Lower leg skin (tissue), 3 donors: ENCODE measurements around the gene ZNF442.
"Not testable (repeated sequence)": the region's sequence is repeated elsewhere in the genome, so short reads cannot be mapped to it uniquely, and the experiment has no call there.

Experiments used
- POLR2A ChIP-seq, 2 donors: fragments of 450-650 bp; IDR thresholded peaks; one replicate each; pipeline ENCODE4 v1.6.1; 2016 to 2017; ENCODE audit warnings: antibody characterized with exemption in 2 of 2, mild to moderate bottlenecking in 1 of 2, moderate library complexity in 1 of 2
- TF ChIP-seq, protein P1 (sequence below), 3 donors: fragments of 450-650 bp; IDR thresholded peaks; one replicate each; pipeline ENCODE4 v1.5.1; 2016; ENCODE audit warnings: antibody characterized with exemption in 3 of 3, mild to moderate bottlenecking in 3 of 3, moderate library complexity in 2 of 3

DNA sequence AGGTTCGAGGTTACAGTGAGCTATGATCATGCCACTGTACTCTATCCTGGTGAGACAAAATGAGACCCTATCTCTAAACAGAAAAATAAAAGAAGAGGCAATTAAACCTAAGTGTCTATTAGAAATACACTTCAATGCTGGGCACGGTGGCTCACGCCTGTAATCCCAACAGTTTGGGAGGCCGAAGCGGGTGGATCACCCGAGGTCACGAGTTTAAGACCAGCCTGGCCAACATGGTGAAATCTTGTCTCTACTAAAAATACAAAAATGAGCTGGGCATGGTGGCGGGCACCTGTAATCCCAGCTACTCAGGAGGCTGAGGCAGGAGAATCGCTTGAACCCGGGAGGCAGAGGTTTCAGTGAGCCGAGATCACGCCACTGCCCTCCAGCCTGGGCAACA lies 56.6 kb downstream of the ZNF442 start:
- TF ChIP-seq, protein P1, sequence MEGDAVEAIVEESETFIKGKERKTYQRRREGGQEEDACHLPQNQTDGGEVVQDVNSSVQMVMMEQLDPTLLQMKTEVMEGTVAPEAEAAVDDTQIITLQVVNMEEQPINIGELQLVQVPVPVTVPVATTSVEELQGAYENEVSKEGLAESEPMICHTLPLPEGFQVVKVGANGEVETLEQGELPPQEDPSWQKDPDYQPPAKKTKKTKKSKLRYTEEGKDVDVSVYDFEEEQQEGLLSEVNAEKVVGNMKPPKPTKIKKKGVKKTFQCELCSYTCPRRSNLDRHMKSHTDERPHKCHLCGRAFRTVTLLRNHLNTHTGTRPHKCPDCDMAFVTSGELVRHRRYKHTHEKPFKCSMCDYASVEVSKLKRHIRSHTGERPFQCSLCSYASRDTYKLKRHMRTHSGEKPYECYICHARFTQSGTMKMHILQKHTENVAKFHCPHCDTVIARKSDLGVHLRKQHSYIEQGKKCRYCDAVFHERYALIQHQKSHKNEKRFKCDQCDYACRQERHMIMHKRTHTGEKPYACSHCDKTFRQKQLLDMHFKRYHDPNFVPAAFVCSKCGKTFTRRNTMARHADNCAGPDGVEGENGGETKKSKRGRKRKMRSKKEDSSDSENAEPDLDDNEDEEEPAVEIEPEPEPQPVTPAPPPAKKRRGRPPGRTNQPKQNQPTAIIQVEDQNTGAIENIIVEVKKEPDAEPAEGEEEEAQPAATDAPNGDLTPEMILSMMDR (IDR thresholded peaks at IDR 0.05) = not testable (repeated sequence)
- TF ChIP-seq POLR2A (IDR thresholded peaks at IDR 0.05) = not testable (repeated sequence)
